NCI-H1092 treated with DMSO at 0.1 percent for 48 hours (cell line): ENCODE measurements around the gene RBP3.

ENCODE experiments used
- DNase-seq: peaks from one replicate; lab custom pipeline; 2025; lab: John Stamatoyannopoulos, UW

Gene RBP3

GRCh38 chr10:47401210-47401609 lies 53.0 kb downstream of the RBP3 start:
- no peak for DNase-seq

- no peak for DNase-seq
Measured at GRCh38 chr10:47401874-47402640, 53.9 kb downstream of the RBP3 start.

- DNase-seq = no peak
Measured at GRCh38 chr10:47402641-47403301, 54.6 kb downstream of the RBP3 start.

- DNase-seq = no peak
Measured at GRCh38 chr10:47403446-47404318, 55.5 kb downstream of the RBP3 start.

- no peak for DNase-seq
Measured at GRCh38 chr10:47404446-47404845, 56.3 kb downstream of the RBP3 start.

- DNase-seq = no peak
Measured at GRCh38 chr10:47404937-47405336, 56.8 kb downstream of the RBP3 start.

- no peak for DNase-seq
Measured at GRCh38 chr10:47405857-47406547, 57.8 kb downstream of the RBP3 start.

- DNase-seq = no peak
Measured at GRCh38 chr10:47406548-47406869, 58.3 kb downstream of the RBP3 start.

GRCh38 chr10:47406870-47407691 lies 58.9 kb downstream of the RBP3 start:
- DNase-seq = no peak
